Common myeloid progenitor, CD34-positive (primary cell): Measurements from ENCODE around the gene SERPINA12.

ENCODE experiments used
- CTCF ChIA-PET: fragments of 350-600 bp; sonication (Branson Sonifier 250); formaldehyde crosslinking; loops from one replicate; lab custom pipeline; 2021; ENCODE audit warnings: antibody characterized with exemption; lab: Charles Lee
- POLR2A ChIA-PET: fragments of 350-600 bp; sonication (Branson Sonifier 250); formaldehyde crosslinking; loops from one replicate; lab custom pipeline; 2021; ENCODE audit warnings: antibody characterized with exemption; lab: Charles Lee
- DNase-seq, 3 donors: peaks; one replicate each; pipeline versions ENCODE4 v3.0.0 to v3.0.0-alpha.2; 2013
- H3K27ac ChIP-seq, 2 experiments: 1 replicate in 1 of 2; 2 replicates in 1 of 2; pipeline ENCODE4 v1.7.0; 2013; ENCODE audit warnings: inconsistent platforms in 2 of 2, low read length in 2 of 2, mild to moderate bottlenecking in 2 of 2, low read depth in 1 of 2, moderate library complexity in 1 of 2; ENCODE audit not compliant: severe bottlenecking in 2 of 2, insufficient read depth in 1 of 2, poor library complexity in 1 of 2
- H3K27me3 ChIP-seq, 5 experiments: replicated peaks in 2 of 5; 1 replicate in 3 of 5; 2 replicates in 2 of 5; pipeline versions ENCODE4 v1.6.1 to v1.7.0; 2013; ENCODE audit warnings: low read length in 4 of 5, mild to moderate bottlenecking in 2 of 5, moderate library complexity in 2 of 5, inconsistent platforms in 1 of 5; ENCODE audit not compliant: insufficient read depth in 5 of 5, control insufficient read depth in 4 of 5
- H3K36me3 ChIP-seq, 4 experiments: 1 replicate in 2 of 4; 2 replicates in 2 of 4; pipeline versions ENCODE4 v1.6.1 to v1.7.0; 2013; ENCODE audit warnings: low read length in 3 of 4, control low read depth in 1 of 4, mild to moderate bottlenecking in 1 of 4; ENCODE audit not compliant: control insufficient read depth in 4 of 4, insufficient read depth in 4 of 4
- H3K4me1 ChIP-seq, 4 experiments: 1 replicate in 3 of 4; 2 replicates in 1 of 4; pipeline versions ENCODE4 v1.6.1 to v1.7.1; 2013; ENCODE audit warnings: low read length in 3 of 4, mild to moderate bottlenecking in 3 of 4, control low read depth in 1 of 4, inconsistent platforms in 1 of 4, moderate library complexity in 1 of 4; ENCODE audit not compliant: control insufficient read depth in 4 of 4, insufficient read depth in 4 of 4; ENCODE audit errors: control extremely low read depth in 1 of 4
- H3K4me3 ChIP-seq, 7 experiments: 1 replicate in 4 of 7; 2 replicates in 3 of 7; pipeline versions ENCODE4 v1.5.1 to v1.7.0; 2013; ENCODE audit warnings: mild to moderate bottlenecking in 7 of 7, low read length in 6 of 7, moderate library complexity in 6 of 7, inconsistent platforms in 2 of 7, low read depth in 2 of 7, control low read depth in 1 of 7; ENCODE audit not compliant: insufficient read depth in 4 of 7, control insufficient read depth in 1 of 7; ENCODE audit errors: extremely low read depth in 1 of 7
- H3K9me3 ChIP-seq, 5 experiments: 1 replicate in 4 of 5; 2 replicates in 1 of 5; pipeline versions ENCODE4 v1.6.1 to v1.7.1; 2013; ENCODE audit warnings: low read length in 4 of 5, mild to moderate bottlenecking in 2 of 5, inconsistent platforms in 1 of 5, low read depth in 1 of 5, moderate library complexity in 1 of 5; ENCODE audit not compliant: control insufficient read depth in 4 of 5, insufficient read depth in 2 of 5; ENCODE audit errors: control extremely low read depth in 1 of 5
- WGBS: methylation state at CpG from one replicate; pipeline ENCODE4 v1.1.5; 2013; ENCODE audit not compliant: insufficient coverage; 5-methylcytosine and 5-hydroxymethylcytosine counted together

SERPINA12 gene

GRCh38 chr14:94548131-94548998, 39.1 kb upstream of the SERPINA12 start:
- POLR2A ChIA-PET, result no interaction called here
- no peak for DNase-seq
- Histone ChIP-seq H3K9me3 (no peaks in the 10 kb centered on the region), H3K4me3 (no peak overlapping the region), H3K36me3 (no peaks in the 10 kb centered on the region), H3K27me3 (peaks cover 0 to 18% (median 5%) of the 10 kb centered on the region in 5 experiments), H3K27ac (no peak overlapping the region), H3K4me1 (no peaks in the 10 kb centered on the region)
- WGBS, result 90% methylated on average over 12 of the region's 14 CpGs
- CTCF ChIA-PET, result interaction anchor here (0.9 to 1.7 kb wide), 6 partner anchors 9 to 415 kb away, joined by 3 to 9 read pairs (median 4); partner anchors contain the start of gene SERPINA4

DNA sequence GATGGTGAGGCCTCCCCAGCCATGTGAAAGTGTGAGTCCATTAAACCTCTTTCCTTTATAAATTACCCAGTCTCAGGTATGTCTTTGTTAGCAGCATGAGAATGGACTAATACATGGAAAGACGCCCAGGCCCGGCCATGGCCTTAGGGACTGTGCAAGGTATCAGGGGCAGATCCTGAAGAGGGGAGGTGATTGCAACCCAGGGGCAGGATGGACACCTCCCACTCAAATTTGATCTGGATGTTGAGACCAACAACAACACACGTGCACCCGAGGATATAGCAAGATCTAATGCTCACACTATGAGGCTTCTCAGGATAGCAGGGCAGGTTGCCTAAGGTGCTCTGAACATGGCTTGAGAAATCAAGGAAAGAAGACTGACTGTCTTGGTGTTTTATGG, 38.5 kb upstream of the SERPINA12 start:
- H3K36me3 ChIP-seq, result no peaks in the 10 kb centered on the region
- no peak overlapping the region for H3K27ac ChIP-seq
- WGBS, result 88% methylated on average over 4 of the region's 4 CpGs
- no peak for DNase-seq
- ChIA-PET CTCF (interaction anchor here (1.7 kb wide), 1 partner anchor 14 kb away, joined by 4 read pairs; no protein-coding TSS in a partner anchor), POLR2A (no interaction called here)
- H3K9me3 ChIP-seq, result no peaks in the 10 kb centered on the region
- H3K27me3 ChIP-seq, result peaks cover 0 to 18% (median 5%) of the 10 kb centered on the region in 5 experiments
- H3K4me1 ChIP-seq, result no peaks in the 10 kb centered on the region
- H3K4me3 ChIP-seq, result no peak overlapping the region

DNA sequence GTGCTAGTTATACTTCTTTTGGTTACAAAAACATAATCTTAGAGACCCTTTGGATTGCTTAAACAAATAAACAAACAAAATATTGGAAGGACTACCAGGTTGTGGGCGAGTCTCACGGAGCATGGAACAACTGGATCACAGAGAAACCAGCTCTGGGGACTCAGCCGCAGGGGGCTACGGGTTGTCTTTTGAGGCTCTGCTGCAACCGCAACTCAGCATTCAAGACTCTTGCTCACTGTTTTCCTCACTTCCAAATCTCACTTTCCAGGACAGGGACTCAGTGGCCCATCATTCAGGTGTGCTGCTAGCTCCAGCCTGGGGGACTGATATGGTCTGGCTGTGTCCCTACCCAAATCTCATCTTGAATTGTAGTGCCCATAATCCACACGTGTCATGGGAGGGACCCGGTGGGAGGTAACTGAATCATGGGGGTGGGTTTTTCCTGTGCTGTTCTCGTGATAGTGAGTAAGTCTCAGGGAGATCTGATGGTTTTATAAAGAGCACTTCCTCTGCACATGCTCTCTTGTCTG, 37.9 kb upstream of the SERPINA12 start:
- no peak overlapping the region for H3K27ac ChIP-seq
- 89% methylated on average over 7 of the region's 8 CpGs for WGBS
- no peak for DNase-seq
- H3K9me3 ChIP-seq, result no peaks in the 10 kb centered on the region
- CTCF ChIA-PET, result no interaction called here
- H3K4me3 ChIP-seq, result no peak overlapping the region
- POLR2A ChIA-PET, result no interaction called here
- H3K36me3 ChIP-seq, result no peaks in the 10 kb centered on the region
- H3K27me3 ChIP-seq, result peaks cover 0 to 17% (median 5%) of the 10 kb centered on the region in 5 experiments
- no peaks in the 10 kb centered on the region for H3K4me1 ChIP-seq

- Histone ChIP-seq H3K9me3 (no peaks in the 10 kb centered on the region), H3K4me1 (no peaks in the 10 kb centered on the region), H3K36me3 (no peaks in the 10 kb centered on the region), H3K27me3 (peaks cover 0 to 17% (median 1%) of the 10 kb centered on the region in 5 experiments), H3K27ac (no peak overlapping the region), H3K4me3 (no peak overlapping the region)
- ChIA-PET CTCF (no interaction called here), POLR2A (no interaction called here)
- 70% methylated on average over 11 of the region's 15 CpGs for WGBS
- no peak for DNase-seq
These were observed 36.0 kb upstream of the SERPINA12 start for GRCh38 chr14:94545131-94545841.

DNA sequence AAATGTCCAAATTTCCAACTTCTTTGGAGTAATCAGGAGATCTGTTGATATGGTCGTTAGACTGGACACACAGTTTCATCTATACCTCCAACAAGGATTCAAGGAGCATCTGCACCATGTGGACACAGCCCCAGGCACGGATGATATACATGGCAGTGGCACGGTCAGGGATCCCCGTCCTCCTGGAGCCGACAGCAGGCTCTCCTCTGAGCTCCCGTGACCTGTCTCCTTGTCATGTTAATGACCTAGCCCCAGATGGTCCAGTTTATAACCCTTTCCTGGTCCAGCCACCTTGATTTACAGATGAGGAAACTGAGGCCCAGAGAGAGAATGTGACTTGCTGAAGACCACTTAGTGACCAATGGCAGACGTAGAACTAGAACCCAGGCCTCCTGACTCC, 35.5 kb upstream of the SERPINA12 start:
- Histone ChIP-seq H3K27ac (no peak overlapping the region), H3K9me3 (no peaks in the 10 kb centered on the region), H3K4me1 (no peaks in the 10 kb centered on the region), H3K27me3 (peaks cover 0 to 13% (median 0%) of the 10 kb centered on the region in 5 experiments), H3K36me3 (no peaks in the 10 kb centered on the region), H3K4me3 (no peak overlapping the region)
- ChIA-PET CTCF (no interaction called here), POLR2A (no interaction called here)
- no peak for DNase-seq
- 36% methylated on average over 4 of the region's 7 CpGs for WGBS

- Histone ChIP-seq H3K4me3 (no peak overlapping the region), H3K9me3 (no peaks in the 10 kb centered on the region), H3K36me3 (no peaks in the 10 kb centered on the region), H3K4me1 (no peaks in the 10 kb centered on the region), H3K27me3 (peaks cover 0 to 20% (median 0%) of the 10 kb centered on the region in 5 experiments), H3K27ac (no peak overlapping the region)
- no peak for DNase-seq
- ChIA-PET POLR2A (no interaction called here), CTCF (no interaction called here)
- 89% methylated on average over 14 of the region's 15 CpGs for WGBS
These were observed 34.3 kb upstream of the SERPINA12 start for GRCh38 chr14:94543449-94544124.
